Measurements from ENCODE around the gene FZD10.

Gene FZD10

DNA sequence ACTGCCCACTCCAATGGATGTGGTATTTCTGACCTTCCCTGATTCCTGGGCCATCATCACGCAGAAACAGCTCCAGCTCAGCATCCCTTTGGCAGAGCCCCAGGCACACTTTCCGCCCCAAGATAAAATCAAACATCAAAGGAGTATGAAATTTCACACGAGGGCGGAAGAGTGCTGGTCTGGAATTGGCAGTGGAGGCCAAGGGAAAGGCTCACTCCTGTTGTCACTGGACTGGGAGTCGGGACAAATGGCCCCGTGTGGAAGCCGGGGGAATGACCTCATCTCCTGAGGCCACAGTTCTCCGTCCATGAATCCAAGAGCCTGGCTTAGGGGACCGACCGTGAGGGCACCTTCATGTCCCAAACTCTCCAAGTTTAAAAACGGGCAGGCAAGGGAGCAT lies 40.9 kb downstream of the FZD10 start:
- in situ Hi-C loops (cut with MboI; ENCODE audit: low sequenced_read_pairs) = no loop called here

DNA sequence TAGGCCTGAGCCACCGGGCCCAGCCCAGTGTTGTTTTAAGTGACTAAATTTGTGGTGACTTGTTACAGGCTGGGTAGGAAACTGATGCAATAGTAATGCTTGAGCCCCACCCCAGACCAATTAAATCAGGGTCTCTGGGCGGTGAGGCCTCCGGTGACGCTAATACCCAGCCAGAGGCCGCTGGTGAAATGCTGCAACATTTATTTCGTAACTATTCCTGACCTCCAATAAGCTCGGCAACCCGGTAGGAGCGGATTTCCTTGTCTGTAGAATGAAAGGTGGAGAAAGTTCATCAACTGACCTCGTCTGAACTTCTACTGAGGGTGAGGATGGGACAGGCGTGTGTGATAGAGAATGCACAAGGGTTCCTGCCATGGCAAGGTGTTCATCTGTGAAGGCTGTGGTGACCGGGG lies 42.3 kb downstream of the FZD10 start:
- in situ Hi-C loops (cut with MboI; ENCODE audit: low sequenced_read_pairs) = no loop called here

DNA sequence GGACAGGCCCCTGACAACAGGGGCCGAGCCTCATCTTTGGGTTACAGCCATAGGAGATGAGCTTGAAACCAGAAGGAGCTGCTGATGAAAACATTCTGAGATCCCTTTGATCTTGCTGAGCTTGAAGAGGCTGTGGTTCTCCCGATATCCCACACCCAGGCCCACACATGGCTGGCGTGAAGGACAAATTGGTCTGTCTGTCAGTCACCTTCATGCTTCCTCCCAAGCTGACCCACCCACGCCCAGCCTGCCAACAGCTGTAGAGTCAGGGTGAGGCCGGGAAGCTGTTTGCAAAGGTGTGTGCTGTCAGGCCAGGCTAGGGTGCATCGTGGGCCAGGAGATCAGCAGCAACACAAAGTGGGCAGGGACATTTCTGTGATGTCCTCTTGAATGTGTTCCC lies 43.2 kb downstream of the FZD10 start:
- in situ Hi-C loops (cut with MboI; ENCODE audit: low sequenced_read_pairs) = no loop called here

DNA sequence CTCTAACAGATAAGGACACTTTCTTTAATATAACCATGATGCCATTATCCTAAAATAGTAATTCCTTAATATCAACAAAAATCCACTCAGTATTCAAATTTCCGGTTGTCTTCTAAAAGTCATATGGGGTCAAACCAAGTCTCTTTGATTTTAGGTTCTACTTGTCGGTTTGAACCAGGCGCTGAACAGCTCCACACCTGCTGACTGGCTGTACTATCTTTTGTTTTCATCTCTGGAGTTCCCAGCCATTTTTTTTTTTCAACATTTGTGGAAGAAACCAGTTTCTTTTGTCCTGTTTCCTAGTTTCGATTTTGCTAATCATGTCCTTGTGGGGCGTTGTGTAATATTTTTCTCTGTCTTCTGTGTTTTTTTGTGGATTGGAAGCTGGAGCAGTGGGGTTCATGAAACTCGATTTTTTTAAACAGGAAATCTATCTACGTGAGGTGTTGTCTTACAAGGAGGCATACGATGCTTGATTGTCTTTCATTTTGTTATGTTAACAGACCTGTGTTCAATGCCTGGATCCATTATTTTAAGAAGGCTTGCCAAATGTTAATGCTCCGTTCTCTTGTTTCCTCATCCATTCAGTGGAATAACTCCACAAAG lies 50.2 kb downstream of the FZD10 start:
- in situ Hi-C loops (cut with MboI; ENCODE audit: low sequenced_read_pairs) = no loop called here

DNA sequence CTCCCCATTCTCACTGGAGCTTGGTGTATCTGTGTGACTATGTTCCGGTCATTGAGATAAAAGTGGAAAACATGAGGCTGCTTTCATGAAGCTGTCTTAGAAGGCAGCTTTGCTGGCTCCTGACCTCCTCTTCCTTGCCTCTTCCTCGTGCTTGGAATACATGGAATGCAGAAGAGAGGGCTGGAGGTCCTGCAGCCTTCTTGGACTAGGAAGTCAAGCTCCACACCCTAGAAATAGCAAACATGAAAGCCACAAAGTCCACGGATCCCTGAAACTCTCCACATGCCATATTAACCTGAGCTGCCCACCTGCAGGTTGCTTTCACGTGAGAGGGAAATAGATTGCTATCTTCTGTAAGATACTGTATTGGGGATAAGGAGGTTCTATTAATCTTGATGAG lies 51.0 kb downstream of the FZD10 start:
- in situ Hi-C loops (cut with MboI; ENCODE audit: low sequenced_read_pairs) = no loop called here

DNA sequence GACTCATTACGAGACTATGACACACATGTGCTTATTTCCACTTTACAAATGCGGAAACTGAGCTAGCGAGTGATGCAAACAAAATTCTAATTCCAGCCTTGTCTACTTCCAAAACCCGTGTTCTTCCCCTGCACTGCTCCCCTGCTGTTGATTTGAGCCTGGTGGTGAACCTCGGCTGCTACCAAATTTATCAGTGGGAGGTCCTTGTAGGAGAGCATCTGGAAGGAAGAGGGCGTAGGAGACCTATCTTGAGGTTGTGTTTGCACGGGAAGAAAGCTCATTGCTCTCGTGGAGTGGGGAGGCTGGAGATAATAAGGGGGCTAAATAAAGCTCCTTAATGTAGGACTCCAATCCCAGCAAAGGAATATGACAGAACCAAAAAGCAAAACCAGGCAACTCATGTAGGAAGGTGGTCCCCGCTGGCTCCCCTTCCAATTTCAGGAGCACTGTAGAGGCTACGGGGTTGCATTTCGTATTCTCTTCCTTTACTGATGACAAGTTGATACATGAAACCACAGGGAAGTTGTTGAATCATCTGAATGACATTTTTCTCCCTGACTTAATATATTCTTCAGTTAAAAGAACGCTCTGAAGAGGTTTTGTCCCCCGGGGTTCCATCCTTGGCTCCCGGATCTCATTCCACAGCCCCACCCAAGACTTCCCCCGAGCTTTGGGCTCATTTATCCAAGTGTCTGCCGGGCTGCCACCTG lies 52.6 kb downstream of the FZD10 start:
- in situ Hi-C loops (cut with MboI; ENCODE audit: low sequenced_read_pairs) = no loop called here
